ENCODE measurements around the gene SRPK3. TPM values are rescaled to one million over a fixed set of nuclear protein-coding genes. Genes with fewer than 3 reads are reported as not detected.

Gene SRPK3
- total RNA-seq, 6 donors from 2014 or later: 0.20 to 0.44 (median 0.23) TPM; not detected in 2

GRCh38 chrX:153761863-153762262 is 19.0 kb upstream of the SRPK3 start:
- no peaks in the 10 kb centered on the region for H3K36me3 ChIP-seq
- H3K27me3 ChIP-seq: no peaks in the 10 kb centered on the region
- no peak overlapping the region for H3K27ac ChIP-seq
- no peak overlapping the region for H3K4me3 ChIP-seq
- ATAC-seq (ENCODE audit: low FRiP score in 2 of 2) (no peak), DNase-seq (peak in 1 of 2 donors; percentile 8)
- WGBS, 2 donors: 62 to 79% methylated on average over 6 to 15 of the region's 15 CpGs
- peaks cover 0 to 10% (median 4%) of the 10 kb centered on the region in 4 donors for H3K4me1 ChIP-seq
- H3K9me3 ChIP-seq: no peaks in the 10 kb centered on the region
- TF ChIP-seq EP300 (IDR thresholded peaks at IDR 0.05) (no peak), POLR2AphosphoS5 (IDR thresholded peaks at IDR 0.05) (no peak), POLR2A (IDR thresholded peaks at IDR 0.05) (no peak)
- TF ChIP-seq, protein P1, sequence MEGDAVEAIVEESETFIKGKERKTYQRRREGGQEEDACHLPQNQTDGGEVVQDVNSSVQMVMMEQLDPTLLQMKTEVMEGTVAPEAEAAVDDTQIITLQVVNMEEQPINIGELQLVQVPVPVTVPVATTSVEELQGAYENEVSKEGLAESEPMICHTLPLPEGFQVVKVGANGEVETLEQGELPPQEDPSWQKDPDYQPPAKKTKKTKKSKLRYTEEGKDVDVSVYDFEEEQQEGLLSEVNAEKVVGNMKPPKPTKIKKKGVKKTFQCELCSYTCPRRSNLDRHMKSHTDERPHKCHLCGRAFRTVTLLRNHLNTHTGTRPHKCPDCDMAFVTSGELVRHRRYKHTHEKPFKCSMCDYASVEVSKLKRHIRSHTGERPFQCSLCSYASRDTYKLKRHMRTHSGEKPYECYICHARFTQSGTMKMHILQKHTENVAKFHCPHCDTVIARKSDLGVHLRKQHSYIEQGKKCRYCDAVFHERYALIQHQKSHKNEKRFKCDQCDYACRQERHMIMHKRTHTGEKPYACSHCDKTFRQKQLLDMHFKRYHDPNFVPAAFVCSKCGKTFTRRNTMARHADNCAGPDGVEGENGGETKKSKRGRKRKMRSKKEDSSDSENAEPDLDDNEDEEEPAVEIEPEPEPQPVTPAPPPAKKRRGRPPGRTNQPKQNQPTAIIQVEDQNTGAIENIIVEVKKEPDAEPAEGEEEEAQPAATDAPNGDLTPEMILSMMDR (IDR thresholded peaks at IDR 0.05): no peak

- TF ChIP-seq EP300 (IDR thresholded peaks at IDR 0.05): no peak
- TF ChIP-seq, protein P1 (IDR thresholded peaks at IDR 0.05): no peak
- no peak for TF ChIP-seq POLR2A (IDR thresholded peaks at IDR 0.05)
- no peak for TF ChIP-seq POLR2AphosphoS5 (IDR thresholded peaks at IDR 0.05)
- Histone ChIP-seq H3K27ac (no peak overlapping the region), H3K4me1 (peaks cover 0 to 10% (median 4%) of the 10 kb centered on the region in 4 donors), H3K9me3 (no peaks in the 10 kb centered on the region), H3K4me3 (no peak overlapping the region), H3K36me3 (no peaks in the 10 kb centered on the region), H3K27me3 (no peaks in the 10 kb centered on the region)
- DNase-seq: no peak
- no peak for ATAC-seq (ENCODE audit: low FRiP score in 2 of 2)
- WGBS, 2 donors: 86 to 94% methylated on average over 5 to 14 of the region's 14 CpGs
Observed at GRCh38 chrX:153762626-153763173, 18.1 kb upstream of the SRPK3 start.

DNA sequence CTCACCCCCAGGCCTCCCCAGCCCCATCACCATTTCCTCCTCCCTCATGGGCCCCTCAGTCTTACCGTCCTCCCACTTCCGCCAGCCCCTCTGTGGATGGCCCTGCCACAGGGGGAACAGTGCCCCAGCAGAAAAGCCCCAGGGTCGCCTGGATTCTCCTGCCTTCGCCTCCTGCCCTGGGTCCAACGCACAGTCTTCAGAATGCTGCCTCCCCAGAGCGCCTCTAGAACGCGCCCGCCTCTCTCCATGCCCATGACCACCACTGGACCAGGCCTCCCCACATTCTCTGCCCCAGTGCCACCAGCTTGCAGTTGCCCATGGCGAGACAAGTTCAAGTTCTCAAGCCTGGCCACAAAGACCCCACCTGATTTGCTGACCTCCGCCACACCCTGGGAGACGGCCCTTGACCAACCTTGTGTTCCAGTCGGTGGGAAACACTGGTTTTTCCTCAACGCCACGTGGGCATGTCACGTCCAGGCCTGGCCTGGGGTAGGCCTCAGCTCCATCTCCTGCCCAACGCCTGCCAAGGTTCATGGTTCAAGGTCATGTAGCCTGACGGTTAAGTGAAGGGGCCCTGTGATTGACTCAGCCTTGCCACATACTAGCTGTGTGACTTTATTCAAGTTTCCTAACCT is 17.4 kb upstream of the SRPK3 start:
- H3K36me3 ChIP-seq: no peaks in the 10 kb centered on the region

DNA sequence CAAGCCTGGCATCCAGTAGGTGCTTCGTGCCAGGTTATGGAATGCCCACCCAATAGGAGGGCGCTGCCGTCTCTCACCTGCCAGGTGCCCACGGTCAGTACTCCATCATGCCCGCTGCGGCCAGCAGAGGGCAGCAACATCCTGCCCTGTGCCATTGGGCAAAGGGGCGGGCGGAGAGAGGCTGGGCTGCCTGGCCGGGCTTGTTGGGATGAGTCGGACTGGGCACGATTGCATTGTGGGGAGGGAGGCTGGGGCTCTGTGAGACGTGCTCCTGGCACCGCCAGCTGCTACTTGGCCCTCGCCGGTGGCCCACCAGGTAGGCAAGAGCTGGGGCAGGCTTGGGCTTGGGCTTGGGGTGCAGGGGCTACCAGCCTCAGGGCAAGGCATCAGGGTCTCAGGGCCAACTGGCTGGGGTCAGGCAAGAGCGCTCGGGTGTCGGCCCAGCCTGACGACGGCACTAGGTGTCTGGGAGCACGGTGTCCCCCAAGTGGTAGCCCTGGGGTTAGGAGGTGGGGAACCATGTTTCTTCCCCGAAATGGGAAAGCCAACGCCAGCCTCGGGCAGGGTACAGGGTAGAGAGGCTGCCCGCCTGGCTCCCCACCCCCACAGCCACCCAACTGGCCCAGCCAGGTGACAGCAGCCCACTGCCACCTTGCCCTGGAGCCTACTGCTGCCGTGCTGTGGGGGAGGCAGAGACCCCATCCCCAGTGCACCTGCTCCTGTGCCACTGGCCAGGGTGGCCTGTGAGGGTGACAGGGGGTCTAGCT is 16.7 kb upstream of the SRPK3 start, which contains the start of gene PLXNB3:
TSS of gene PLXNB3 (plus strand) at position 261 of the 767 bp plus-strand sequence. CDS start 1,287 bp downstream, outside the sequence.
- WGBS, 2 donors: 27% methylated on average over 22 of the region's 26 CpGs; no CpG with 5 or more reads in 1 of the 2 donors

More for the DNA sequence above, 17.4 kb upstream of the SRPK3 start:
- no peak overlapping the region for H3K4me3 ChIP-seq
- 81 to 90% methylated on average over 6 to 18 of the region's 18 CpGs for WGBS, 2 donors
- H3K27ac ChIP-seq: no peak overlapping the region
- TF ChIP-seq, protein P1 (IDR thresholded peaks at IDR 0.05): no peak
- no peak for TF ChIP-seq POLR2AphosphoS5 (IDR thresholded peaks at IDR 0.05)
- no peaks in the 10 kb centered on the region for H3K27me3 ChIP-seq
- no peak for DNase-seq
- no peaks in the 10 kb centered on the region for H3K9me3 ChIP-seq
- H3K4me1 ChIP-seq: peaks cover 0 to 13% (median 4%) of the 10 kb centered on the region in 4 donors
- ATAC-seq (ENCODE audit: low FRiP score in 2 of 2): no peak

More for the DNA sequence above, 16.7 kb upstream of the SRPK3 start, which contains the start of gene PLXNB3:
- no peaks in the 10 kb centered on the region for H3K27me3 ChIP-seq
- H3K36me3 ChIP-seq: no peaks in the 10 kb centered on the region
- H3K4me1 ChIP-seq: peaks cover 0 to 13% (median 6%) of the 10 kb centered on the region in 4 donors
- peak; percentile 82 to 90 for ATAC-seq (ENCODE audit: low FRiP score in 2 of 2)
- peak; percentile 83 to 90 for DNase-seq
- H3K9me3 ChIP-seq: no peaks in the 10 kb centered on the region
- peak within 1 kb of the TSS; percentile 35 to 72 (median 59) for H3K27ac ChIP-seq
- no peak for TF ChIP-seq POLR2A (IDR thresholded peaks at IDR 0.05)
- TF ChIP-seq, protein P1 (IDR thresholded peaks at IDR 0.05): peak; percentile 78 to 93 (median 86)
- H3K4me3 ChIP-seq: peak within 1 kb of the TSS in 2 of 4 donors; percentile 7 to 38

Data from upper lobe of left lung (tissue), 6 donors.